D721Med (cell line): ENCODE data around the gene MUC4.

ENCODE experiments used
- DNase-seq: peaks from one replicate; pipeline ENCODE4 v3.0.0; 2011; ENCODE audit warnings: low spot score; ENCODE audit not compliant: insufficient read length
- FAIRE-seq: peaks from 2 replicates; lab custom pipeline; 2011; peaks lifted over from hg19 to GRCh38; lab: Jason Lieb, UNC
- TF ChIP-seq, protein P1 (sequence below): IDR thresholded peaks from 2 replicates; pipeline ENCODE4 v1.5.1; 2012; ENCODE audit warnings: mild to moderate bottlenecking, control low read depth; ENCODE audit not compliant: insufficient read depth; ENCODE audit errors: missing control alignments

MUC4 gene, protein sequence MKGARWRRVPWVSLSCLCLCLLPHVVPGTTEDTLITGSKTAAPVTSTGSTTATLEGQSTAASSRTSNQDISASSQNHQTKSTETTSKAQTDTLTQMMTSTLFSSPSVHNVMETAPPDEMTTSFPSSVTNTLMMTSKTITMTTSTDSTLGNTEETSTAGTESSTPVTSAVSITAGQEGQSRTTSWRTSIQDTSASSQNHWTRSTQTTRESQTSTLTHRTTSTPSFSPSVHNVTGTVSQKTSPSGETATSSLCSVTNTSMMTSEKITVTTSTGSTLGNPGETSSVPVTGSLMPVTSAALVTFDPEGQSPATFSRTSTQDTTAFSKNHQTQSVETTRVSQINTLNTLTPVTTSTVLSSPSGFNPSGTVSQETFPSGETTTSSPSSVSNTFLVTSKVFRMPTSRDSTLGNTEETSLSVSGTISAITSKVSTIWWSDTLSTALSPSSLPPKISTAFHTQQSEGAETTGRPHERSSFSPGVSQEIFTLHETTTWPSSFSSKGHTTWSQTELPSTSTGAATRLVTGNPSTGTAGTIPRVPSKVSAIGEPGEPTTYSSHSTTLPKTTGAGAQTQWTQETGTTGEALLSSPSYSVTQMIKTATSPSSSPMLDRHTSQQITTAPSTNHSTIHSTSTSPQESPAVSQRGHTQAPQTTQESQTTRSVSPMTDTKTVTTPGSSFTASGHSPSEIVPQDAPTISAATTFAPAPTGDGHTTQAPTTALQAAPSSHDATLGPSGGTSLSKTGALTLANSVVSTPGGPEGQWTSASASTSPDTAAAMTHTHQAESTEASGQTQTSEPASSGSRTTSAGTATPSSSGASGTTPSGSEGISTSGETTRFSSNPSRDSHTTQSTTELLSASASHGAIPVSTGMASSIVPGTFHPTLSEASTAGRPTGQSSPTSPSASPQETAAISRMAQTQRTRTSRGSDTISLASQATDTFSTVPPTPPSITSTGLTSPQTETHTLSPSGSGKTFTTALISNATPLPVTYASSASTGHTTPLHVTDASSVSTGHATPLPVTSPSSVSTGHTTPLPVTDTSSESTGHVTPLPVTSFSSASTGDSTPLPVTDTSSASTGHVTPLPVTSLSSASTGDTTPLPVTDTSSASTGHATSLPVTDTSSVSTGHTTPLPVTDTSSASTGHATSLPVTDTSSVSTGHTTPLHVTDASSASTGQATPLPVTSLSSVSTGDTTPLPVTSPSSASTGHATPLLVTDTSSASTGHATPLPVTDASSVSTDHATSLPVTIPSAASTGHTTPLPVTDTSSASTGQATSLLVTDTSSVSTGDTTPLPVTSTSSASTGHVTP (N-terminal part only)

DNA sequence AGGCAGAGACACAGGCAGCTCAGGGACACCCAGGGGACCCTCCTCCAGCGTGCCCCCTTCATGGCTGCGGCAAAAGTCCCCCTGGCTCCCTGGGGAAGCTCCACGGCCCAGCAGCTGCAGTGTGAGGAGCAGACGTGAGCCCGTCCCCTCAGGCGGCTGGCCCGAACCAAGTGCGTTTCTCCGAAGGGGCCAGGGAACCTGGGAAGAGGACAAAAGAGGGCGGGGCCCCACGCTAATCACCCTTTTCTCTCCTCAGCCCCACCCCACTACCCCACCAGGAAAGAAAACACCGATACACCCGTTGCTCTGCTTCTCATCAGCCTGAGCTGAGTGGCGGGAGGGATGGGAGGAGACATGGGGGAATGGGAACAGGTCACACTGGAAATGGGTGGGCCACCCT, at the start of gene MUC4:
TSS of gene MUC4 (minus strand) at position 174 of the 400 bp plus-strand sequence. CDS start at position 62, 112 bp downstream.
- no peak for FAIRE-seq
- no peak for DNase-seq

DNA sequence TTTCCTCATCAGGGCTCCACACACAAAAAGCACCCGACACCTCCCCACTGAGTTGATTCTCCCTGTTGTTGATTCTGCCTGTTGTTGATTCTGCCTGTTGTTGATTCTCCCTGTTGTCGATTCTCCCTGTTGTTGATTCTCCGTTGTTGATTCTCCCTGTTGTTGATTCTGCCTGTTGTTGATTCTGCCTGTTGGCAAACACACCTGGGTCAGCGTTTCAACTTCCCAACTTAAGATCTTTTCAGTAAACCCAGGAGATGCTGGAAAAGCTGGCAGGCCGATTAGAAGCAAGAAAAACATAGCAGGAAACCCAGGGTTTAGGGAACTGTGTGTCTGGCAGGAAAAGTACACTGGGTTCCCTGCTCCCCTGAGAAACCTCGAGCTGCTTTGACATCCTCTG, 48.7 kb upstream of the MUC4 start:
- TF ChIP-seq, protein P1, sequence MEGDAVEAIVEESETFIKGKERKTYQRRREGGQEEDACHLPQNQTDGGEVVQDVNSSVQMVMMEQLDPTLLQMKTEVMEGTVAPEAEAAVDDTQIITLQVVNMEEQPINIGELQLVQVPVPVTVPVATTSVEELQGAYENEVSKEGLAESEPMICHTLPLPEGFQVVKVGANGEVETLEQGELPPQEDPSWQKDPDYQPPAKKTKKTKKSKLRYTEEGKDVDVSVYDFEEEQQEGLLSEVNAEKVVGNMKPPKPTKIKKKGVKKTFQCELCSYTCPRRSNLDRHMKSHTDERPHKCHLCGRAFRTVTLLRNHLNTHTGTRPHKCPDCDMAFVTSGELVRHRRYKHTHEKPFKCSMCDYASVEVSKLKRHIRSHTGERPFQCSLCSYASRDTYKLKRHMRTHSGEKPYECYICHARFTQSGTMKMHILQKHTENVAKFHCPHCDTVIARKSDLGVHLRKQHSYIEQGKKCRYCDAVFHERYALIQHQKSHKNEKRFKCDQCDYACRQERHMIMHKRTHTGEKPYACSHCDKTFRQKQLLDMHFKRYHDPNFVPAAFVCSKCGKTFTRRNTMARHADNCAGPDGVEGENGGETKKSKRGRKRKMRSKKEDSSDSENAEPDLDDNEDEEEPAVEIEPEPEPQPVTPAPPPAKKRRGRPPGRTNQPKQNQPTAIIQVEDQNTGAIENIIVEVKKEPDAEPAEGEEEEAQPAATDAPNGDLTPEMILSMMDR = no peak
- FAIRE-seq (no peak), DNase-seq (no peak)

More for the DNA sequence above, at the start of gene MUC4:
- TF ChIP-seq, protein P1 = no peak

DNA sequence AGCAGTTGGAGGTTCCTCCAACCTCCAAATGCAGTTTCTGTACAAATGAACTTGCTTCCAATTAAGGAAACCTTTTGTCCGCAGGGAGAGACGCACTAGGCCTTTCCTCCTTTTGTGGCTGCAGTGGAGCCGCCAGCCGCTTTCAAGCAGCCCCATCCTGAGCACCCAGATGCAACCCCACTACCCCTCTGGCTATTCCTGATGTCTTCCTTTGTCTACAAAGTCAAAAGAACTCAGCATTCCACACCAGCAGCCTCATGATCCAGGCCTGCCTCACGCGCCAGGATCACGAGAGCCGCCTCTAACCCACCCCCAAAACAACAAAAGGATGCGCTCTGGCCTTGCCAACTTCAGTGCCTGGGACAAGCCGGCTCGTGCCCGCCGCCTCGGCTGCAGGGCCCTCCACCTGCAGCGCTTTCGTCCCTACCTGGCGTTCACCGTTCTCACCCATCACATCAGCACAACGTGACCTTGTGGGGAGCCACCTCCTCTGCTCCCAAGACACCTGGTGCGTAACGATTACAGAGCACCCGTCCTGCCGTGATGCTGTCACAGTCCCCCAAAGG, 48.2 kb upstream of the MUC4 start:
- FAIRE-seq (no peak), DNase-seq (no peak)
- TF ChIP-seq, protein P1 = no peak

DNA sequence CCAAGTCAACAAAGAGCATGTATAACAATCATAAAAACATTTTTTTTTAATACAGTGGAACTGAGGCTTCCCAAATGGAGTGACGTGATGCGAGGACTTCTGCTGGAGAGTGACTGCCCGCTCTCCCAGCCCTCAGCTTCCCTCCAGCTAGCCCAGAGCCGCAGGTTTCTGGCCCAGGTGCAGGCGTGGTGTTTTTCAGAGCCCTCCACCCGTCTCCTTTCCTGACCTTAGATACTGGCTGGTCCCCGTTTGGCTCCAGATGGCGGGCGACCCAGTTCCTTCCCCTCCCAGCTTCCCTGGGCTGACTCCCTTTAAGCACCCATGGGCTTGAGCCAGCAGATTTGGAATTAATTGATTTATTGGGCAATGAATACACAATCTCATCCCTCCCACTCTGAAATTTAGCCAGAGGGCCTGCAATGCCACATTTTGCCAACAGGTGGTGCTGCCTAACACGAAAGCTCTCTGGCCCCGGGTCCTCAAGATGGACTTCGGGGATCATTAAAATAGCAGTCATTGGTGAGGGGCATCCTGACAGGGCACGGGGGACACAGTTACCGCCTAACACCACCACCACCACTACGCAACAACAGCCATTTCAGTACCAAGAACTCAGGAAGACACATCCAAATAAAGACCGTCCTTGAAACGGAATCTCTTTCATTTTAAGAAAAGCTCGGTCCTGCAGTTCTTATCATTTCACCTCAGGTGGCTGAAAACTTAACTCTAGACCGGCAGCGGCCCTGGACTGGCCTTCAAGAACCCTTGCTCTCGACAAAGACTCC, 47.5 kb upstream of the MUC4 start:
- DNase-seq (peak; percentile 91), FAIRE-seq (no peak)
- TF ChIP-seq, protein P1 = peak; percentile 97

DNA sequence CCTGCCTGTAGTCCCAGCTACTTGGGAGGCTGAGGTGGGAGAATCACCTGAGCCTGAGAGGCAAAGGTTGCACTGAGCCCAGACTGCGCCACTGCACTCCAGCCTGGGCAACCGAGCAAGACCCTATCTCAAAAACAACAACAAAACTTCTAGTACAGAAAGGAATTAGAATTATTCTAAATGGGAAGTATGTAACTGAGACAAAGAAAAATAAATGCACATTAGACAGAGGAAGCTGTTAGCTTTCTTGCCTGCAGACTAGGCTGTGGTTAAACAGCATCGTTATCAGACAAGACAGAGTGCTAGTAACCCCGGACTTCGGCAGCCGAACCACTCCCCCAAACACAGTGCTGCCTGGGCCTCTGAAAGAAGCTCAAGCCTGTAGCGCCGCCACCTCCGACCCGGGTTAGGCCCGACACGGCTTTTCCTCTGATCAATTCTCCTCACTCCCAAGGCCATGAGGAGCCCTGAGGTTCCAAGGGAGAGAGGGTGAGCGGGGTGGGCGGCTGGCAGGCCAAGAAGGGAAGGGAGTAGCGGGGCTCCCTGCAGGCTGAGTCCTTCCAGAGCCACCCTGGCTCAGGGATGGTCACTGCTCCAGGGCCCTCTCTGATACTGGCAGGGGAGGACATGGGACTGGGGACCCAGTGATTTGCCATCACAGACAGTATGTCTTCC, 44.8 kb upstream of the MUC4 start:
- TF ChIP-seq, protein P1 = no peak

More for the DNA sequence above, 44.8 kb upstream of the MUC4 start:
- FAIRE-seq (no peak), DNase-seq (no peak)
